ENCODE data around the gene CIC. TPM values are rescaled to one million over a fixed set of nuclear protein-coding genes. Genes with fewer than 3 reads are reported as not detected.

Gene CIC
- total RNA-seq, 1 donor from 2014 or later = 33.3 TPM

DNA sequence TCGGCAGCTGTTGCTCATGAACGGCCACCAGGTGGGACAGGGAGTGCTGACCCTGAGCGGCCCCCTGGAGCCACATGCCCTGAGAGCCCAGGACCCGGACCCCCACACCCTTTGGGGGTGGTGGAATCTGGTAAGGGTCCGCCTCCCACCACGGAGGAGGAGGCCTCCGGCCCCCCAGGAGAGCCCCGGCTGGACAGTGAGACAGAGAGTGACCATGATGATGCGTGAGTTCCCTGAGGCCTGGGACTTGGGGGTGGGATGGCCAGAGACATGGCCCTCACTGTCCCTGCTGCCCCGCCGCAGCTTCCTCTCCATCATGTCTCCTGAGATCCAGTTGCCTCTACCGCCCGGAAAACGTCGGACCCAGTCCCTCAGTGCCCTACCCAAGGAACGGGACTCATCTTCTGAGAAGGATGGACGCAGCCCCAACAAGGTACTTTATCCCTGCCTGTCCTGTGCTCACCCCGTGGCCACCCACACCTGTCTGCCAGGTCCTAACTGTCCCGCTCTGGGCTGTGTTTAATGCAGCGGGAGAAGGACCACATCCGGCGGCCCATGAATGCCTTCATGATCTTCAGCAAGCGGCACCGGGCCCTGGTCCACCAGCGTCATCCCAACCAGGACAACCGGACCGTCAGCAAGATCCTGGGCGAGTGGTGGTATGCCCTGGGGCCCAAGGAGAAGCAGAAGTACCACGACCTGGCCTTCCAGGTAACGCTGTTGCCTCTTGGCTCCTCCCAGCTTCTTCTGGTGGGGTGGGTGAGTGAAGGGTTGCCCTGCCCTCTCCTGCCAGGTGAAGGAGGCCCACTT lies 18.2 kb downstream of the CIC start:
- peaks cover 40% of the 10 kb centered on the region for H3K4me1 ChIP-seq
- no peak overlapping the region for H3K4me3 ChIP-seq
- H3K9me3 ChIP-seq (replicated peaks) = no peaks in the 10 kb centered on the region
- peaks cover 54% of the 10 kb centered on the region for H3K36me3 ChIP-seq
- TF ChIP-seq, protein P1, sequence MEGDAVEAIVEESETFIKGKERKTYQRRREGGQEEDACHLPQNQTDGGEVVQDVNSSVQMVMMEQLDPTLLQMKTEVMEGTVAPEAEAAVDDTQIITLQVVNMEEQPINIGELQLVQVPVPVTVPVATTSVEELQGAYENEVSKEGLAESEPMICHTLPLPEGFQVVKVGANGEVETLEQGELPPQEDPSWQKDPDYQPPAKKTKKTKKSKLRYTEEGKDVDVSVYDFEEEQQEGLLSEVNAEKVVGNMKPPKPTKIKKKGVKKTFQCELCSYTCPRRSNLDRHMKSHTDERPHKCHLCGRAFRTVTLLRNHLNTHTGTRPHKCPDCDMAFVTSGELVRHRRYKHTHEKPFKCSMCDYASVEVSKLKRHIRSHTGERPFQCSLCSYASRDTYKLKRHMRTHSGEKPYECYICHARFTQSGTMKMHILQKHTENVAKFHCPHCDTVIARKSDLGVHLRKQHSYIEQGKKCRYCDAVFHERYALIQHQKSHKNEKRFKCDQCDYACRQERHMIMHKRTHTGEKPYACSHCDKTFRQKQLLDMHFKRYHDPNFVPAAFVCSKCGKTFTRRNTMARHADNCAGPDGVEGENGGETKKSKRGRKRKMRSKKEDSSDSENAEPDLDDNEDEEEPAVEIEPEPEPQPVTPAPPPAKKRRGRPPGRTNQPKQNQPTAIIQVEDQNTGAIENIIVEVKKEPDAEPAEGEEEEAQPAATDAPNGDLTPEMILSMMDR (IDR thresholded peaks at IDR 0.05; ENCODE audit: borderline replicate concordance) = no peak
- DNase-seq = no peak
- H3K27ac ChIP-seq (replicated peaks) = peak overlapping the region; percentile 98
- no peaks in the 10 kb centered on the region for H3K27me3 ChIP-seq (ENCODE audit: low read depth)
- intact Hi-C loops (cut with micrococcal nuclease) = loop anchor here (5.0 kb wide), 1 partner anchor 35 kb away; no protein-coding TSS in a partner anchor

DNA sequence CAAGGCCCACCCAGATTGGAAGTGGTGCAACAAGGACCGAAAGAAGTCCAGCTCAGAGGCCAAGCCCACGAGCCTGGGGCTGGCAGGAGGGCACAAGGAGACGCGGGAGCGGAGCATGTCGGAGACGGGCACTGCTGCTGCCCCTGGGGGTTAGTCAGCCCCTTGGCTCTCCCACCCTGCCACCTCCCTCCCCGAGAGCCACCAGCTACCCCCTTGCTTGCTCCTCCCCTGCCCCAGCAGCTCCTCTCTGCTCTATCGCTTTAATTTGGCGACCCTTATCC lies 18.7 kb downstream of the CIC start:
- H3K36me3 ChIP-seq = peaks cover 60% of the 10 kb centered on the region
- TF ChIP-seq, protein P1 (IDR thresholded peaks at IDR 0.05; ENCODE audit: borderline replicate concordance) = no peak
- no peak for DNase-seq
- no peak overlapping the region for H3K27ac ChIP-seq (replicated peaks)
- no peaks in the 10 kb centered on the region for H3K9me3 ChIP-seq (replicated peaks)
- no peaks in the 10 kb centered on the region for H3K27me3 ChIP-seq (ENCODE audit: low read depth)
- intact Hi-C loops (cut with micrococcal nuclease) = loop anchor here (5.0 kb wide), 1 partner anchor 35 kb away; no protein-coding TSS in a partner anchor
- H3K4me1 ChIP-seq = peaks cover 34% of the 10 kb centered on the region
- no peak overlapping the region for H3K4me3 ChIP-seq

- peaks cover 28% of the 10 kb centered on the region for H3K4me1 ChIP-seq
- H3K36me3 ChIP-seq = peaks cover 66% of the 10 kb centered on the region
- no peak overlapping the region for H3K27ac ChIP-seq (replicated peaks)
- intact Hi-C loops (cut with micrococcal nuclease) = loop anchor here (5.0 kb wide), 1 partner anchor 36 kb away; no protein-coding TSS in a partner anchor
- TF ChIP-seq, protein P1 (IDR thresholded peaks at IDR 0.05; ENCODE audit: borderline replicate concordance) = no peak
- no peak for DNase-seq
- no peak overlapping the region for H3K4me3 ChIP-seq
- H3K27me3 ChIP-seq (ENCODE audit: low read depth) = no peaks in the 10 kb centered on the region
- H3K9me3 ChIP-seq (replicated peaks) = no peaks in the 10 kb centered on the region
Observed at GRCh38 chr19:42288387-42288786, 19.3 kb downstream of the CIC start.

DNA sequence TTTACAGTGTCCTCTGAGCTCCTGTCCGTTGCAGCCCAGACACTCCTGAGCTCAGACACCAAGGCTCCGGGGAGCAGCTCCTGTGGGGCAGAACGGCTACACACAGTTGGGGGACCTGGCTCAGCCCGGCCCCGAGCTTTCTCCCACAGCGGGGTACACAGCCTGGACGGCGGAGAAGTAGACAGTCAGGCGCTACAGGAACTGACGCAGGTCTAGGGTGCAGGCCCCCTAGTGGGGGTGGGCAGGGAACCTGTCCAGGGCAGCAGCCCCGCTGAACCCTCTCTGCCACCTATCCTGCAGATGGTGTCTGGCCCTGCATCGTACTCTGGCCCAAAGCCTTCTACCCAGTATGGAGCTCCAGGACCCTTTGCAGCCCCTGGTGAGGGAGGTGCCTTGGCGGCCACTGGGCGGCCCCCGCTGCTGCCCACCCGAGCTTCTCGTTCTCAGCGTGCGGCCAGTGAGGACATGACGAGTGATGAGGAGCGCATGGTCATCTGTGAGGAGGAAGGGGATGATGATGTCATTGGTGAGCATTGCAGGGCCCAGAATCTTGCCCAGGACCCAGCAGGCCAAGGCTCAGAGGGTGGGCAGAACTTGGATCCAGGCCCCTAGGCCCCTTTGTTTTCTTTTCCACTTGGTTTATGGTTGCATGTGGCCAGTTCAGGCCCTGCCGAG lies 20.0 kb downstream of the CIC start:
- Histone ChIP-seq H3K36me3 (peaks cover 72% of the 10 kb centered on the region), H3K27me3 (ENCODE audit: low read depth) (no peaks in the 10 kb centered on the region), H3K4me3 (no peak overlapping the region), H3K27ac (replicated peaks) (no peak overlapping the region), H3K4me1 (peaks cover 26% of the 10 kb centered on the region), H3K9me3 (replicated peaks) (no peaks in the 10 kb centered on the region)
- no peak for DNase-seq
- intact Hi-C loops (cut with micrococcal nuclease) = loop anchor here (5.0 kb wide), 1 partner anchor 37 kb away; no protein-coding TSS in a partner anchor
- TF ChIP-seq, protein P1 (IDR thresholded peaks at IDR 0.05; ENCODE audit: borderline replicate concordance) = no peak

- no peak overlapping the region for H3K4me3 ChIP-seq
- TF ChIP-seq, protein P1 (IDR thresholded peaks at IDR 0.05; ENCODE audit: borderline replicate concordance) = no peak
- no peaks in the 10 kb centered on the region for H3K9me3 ChIP-seq (replicated peaks)
- no peak overlapping the region for H3K27ac ChIP-seq (replicated peaks)
- DNase-seq = no peak
- peaks cover 78% of the 10 kb centered on the region for H3K36me3 ChIP-seq
- peaks cover 25% of the 10 kb centered on the region for H3K4me1 ChIP-seq
- intact Hi-C loops (cut with micrococcal nuclease) = loop anchor here (5.0 kb wide), 1 partner anchor 37 kb away; no protein-coding TSS in a partner anchor
- no peaks in the 10 kb centered on the region for H3K27me3 ChIP-seq (ENCODE audit: low read depth)
Observed at GRCh38 chr19:42289556-42290041, 20.5 kb downstream of the CIC start.

All from left ventricle myocardium inferior (tissue), 1 donor.